ENCODE results near the gene IGSF10. TPM values are rescaled to one million over a fixed set of nuclear protein-coding genes. Genes with fewer than 3 reads are reported as not detected.

IGSF10 gene
- total RNA-seq, 1 experiment from 2014 or later: 0.03 TPM

DNA sequence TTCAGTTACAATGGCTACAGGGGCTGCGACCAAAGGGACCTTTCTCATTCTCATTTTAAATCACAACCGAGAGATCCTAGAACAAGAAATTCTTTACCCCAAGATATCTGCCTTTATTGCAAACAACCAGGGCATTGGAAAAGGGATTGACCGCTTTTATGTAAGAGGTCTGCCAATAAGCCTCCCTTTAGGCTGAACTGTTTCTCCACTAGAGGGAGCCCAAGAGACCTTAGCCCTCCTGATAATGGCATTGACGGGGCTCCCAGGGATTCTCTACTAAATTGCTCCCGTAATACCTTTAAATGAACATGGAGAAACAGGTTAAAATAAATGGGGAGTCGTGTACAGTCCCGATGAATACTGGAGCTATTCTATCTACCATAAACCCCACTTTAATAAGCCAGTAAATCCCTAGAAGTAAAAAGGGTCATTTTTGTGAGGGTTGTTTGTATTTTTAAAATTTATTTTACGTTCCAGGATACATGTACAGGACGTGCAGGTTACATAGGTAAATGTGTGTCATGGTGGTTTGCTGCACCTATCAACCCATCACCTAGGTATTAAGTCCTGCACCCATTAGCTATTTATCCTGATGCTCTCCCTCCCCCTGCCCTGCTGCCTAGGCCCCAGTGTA, 7.5 kb upstream of the IGSF10 start:
- in situ Hi-C loops (cut with HindIII; ENCODE audit: low pct_unique_long_range_greater_than_20kb, low sequenced_read_pairs): no loop called here
- DNase-seq (ENCODE audit: low read depth, low spot score): peak; percentile 84

DNA sequence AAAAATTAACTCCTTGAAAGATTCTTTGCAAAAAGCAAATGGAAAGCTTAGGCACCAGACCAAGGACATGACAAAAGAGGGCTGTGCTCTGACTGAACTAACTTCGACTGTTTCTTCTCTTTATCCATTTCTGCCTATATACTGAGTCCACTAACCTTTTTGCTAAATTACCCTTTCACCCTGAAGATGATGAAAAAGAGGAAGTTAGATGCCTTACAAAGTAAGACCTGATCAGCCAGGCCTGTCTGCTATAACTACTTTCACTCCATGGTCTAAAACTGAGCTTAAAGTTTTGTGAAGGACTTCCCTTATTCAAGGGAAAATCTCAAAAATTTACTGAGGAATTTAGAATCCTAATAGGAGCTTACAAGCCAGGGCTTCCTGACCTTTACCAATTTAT, 6.2 kb upstream of the IGSF10 start:
- no peak for DNase-seq (ENCODE audit: low read depth, low spot score)
- in situ Hi-C loops (cut with HindIII; ENCODE audit: low pct_unique_long_range_greater_than_20kb, low sequenced_read_pairs): no loop called here

GRCh38 chr3:151462991-151463390, 2.1 kb upstream of the IGSF10 start:
- in situ Hi-C loops (cut with HindIII; ENCODE audit: low pct_unique_long_range_greater_than_20kb, low sequenced_read_pairs): no loop called here

GRCh38 chr3:151462278-151462780, 1.5 kb upstream of the IGSF10 start:
- in situ Hi-C loops (cut with HindIII; ENCODE audit: low pct_unique_long_range_greater_than_20kb, low sequenced_read_pairs): no loop called here
- DNase-seq (ENCODE audit: low read depth, low spot score): no peak

More at GRCh38 chr3:151462991-151463390, 2.1 kb upstream of the IGSF10 start:
- no peak for DNase-seq (ENCODE audit: low read depth, low spot score)

GRCh38 chr3:151460228-151460627, 633 bp downstream of the IGSF10 start:
- in situ Hi-C loops (cut with HindIII; ENCODE audit: low pct_unique_long_range_greater_than_20kb, low sequenced_read_pairs): no loop called here
- DNase-seq (ENCODE audit: low read depth, low spot score): no peak

DNA sequence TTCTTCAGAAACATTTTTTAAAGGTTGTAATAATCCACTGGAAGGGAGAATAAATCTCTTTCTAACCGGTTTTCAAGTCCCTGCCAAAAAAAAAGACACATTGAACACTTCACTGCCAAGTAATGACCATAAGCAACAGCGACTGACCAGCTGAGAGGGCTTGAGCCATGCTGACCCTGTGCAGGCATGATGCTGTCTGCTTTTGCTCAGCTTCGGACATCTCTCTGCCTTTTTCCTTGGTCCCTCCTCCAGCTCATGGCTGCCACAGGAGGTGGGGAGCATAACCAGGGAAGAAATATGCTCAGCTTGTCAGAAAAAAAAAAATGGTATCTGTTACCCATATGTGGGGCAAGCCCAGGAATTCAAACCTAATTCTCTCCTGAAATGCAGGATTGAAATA, 1.5 kb downstream of the IGSF10 start:
- no peak for DNase-seq (ENCODE audit: low read depth, low spot score)
- in situ Hi-C loops (cut with HindIII; ENCODE audit: low pct_unique_long_range_greater_than_20kb, low sequenced_read_pairs): no loop called here

DNA sequence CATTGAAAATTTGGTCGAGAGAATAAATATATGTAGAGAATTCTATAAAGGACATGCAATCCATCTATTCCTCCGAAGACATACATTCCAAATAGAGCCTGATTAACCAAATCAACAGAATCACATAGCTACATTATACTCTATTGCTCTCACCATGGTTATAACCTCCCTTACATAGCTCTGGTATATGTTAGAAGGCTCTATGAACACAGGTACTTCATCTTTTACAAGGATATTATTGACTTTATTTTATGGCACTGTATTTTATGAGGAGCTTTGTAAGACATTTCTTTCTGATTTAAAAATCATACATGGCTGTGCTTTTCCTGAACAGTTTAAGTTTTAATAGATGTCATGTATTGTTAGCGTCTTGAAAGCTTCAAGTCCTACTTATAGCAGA, 4.8 kb downstream of the IGSF10 start:
- in situ Hi-C loops (cut with HindIII; ENCODE audit: low pct_unique_long_range_greater_than_20kb, low sequenced_read_pairs): no loop called here
- DNase-seq (ENCODE audit: low read depth, low spot score): no peak

DNA sequence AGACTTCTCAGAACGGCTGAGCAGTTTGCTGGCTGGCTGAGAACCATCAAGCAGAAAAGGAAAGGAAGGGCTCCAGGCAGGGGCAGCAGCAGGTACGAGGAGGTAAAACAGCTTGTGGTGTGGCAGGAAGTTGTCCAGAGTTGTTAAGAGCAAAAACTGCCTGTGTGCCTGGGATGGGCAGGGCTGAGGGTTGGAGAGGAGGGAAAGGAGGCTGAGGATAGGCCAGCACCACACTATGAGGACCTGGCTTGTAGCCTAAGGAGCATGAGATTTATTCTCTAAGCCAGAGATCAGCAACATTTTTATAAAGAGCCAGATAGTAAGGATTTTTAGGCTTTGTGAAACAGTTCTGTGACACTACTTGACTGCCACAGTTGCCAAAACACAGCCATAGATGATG, 8.0 kb downstream of the IGSF10 start:
- in situ Hi-C loops (cut with HindIII; ENCODE audit: low pct_unique_long_range_greater_than_20kb, low sequenced_read_pairs): no loop called here
- no peak for DNase-seq (ENCODE audit: low read depth, low spot score)

GRCh38 chr3:151452368-151452767, 8.5 kb downstream of the IGSF10 start:
- in situ Hi-C loops (cut with HindIII; ENCODE audit: low pct_unique_long_range_greater_than_20kb, low sequenced_read_pairs): no loop called here
- DNase-seq (ENCODE audit: low read depth, low spot score): no peak

- DNase-seq (ENCODE audit: low read depth, low spot score): no peak
- in situ Hi-C loops (cut with HindIII; ENCODE audit: low pct_unique_long_range_greater_than_20kb, low sequenced_read_pairs): no loop called here
Observed at GRCh38 chr3:151446002-151446340, 14.9 kb downstream of the IGSF10 start.

DNA sequence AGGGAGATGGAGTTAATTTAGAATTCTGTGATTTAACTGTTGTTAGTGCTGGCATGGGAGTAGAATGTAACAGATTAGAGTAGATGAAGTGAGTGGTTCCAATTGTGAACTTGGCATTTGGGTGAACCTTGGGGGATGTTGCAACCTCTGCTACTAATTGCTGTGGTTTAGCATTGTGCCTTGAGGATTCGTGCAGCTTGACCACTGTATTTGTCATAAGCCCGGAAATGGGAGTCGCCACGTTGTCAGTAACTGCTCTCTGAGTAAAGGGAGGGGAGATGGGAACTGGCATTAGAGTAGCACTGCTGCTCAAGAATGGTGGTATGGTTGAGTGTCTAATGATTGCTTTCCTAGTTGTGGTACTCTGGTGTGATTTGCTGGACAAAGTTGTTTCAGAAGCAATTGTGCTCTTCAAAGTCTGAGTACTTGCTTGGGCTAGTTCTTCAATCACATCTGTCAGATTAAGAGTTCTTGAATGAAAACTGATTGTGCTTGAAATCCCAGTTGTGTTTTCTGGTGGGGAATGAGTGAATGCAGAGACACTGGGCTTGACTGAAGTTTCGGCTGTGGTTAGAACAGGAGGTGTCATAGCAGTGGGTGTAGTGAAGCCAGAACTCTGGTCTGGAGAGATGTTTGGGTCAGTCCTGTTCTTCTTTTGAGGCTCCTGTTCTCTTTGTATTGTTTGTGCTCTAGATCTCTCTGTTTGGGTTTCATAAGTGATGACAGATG, 15.4 kb downstream of the IGSF10 start:
- peak; percentile 30 for DNase-seq (ENCODE audit: low read depth, low spot score)
- in situ Hi-C loops (cut with HindIII; ENCODE audit: low pct_unique_long_range_greater_than_20kb, low sequenced_read_pairs): no loop called here

- no peak for DNase-seq (ENCODE audit: low read depth, low spot score)
- in situ Hi-C loops (cut with HindIII; ENCODE audit: low pct_unique_long_range_greater_than_20kb, low sequenced_read_pairs): no loop called here
Observed at GRCh38 chr3:151443583-151443982, 17.3 kb downstream of the IGSF10 start.

DNA sequence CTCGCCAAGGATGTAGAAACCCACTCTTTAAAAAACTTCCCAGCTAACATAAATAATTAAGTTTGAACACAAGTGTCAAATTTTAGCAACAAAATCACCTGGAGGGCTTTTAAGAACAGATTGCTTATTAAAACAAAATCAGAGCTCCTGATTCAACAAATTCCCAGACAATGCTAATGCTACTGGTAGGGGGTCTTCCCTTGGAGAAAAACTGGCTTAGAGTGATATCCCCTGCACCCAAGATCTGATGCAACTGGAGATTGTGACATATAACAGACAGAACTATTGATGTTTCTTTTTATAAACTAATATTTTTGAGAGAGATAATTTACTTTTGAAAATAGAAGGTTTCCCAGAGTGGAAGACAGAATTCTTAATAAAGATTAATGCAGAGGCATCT, 19.9 kb downstream of the IGSF10 start:
- DNase-seq (ENCODE audit: low read depth, low spot score): no peak
- in situ Hi-C loops (cut with HindIII; ENCODE audit: low pct_unique_long_range_greater_than_20kb, low sequenced_read_pairs): no loop called here

- peak; percentile 85 for DNase-seq (ENCODE audit: low read depth, low spot score)
- in situ Hi-C loops (cut with HindIII; ENCODE audit: low pct_unique_long_range_greater_than_20kb, low sequenced_read_pairs): no loop called here
Observed at GRCh38 chr3:151439652-151440125, 21.2 kb downstream of the IGSF10 start.

DNA sequence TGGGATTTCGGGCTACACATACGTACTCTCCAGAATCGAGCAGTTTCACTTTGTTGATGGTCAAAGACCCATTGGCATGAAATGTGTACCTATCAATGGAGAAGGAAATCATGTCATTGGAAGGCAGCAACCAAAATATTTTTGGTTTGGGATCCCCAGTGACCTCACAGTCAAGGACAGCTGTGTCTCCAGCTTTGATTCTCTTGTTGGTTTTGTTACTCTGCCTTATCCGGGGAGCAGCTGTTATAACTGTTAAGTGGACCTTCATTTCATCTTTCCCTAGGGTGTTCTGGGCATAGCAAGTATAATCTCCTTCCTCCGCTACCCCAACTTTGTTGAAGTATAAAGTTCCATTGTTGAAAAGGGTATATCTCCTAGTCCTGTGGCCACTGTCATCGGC, 23.0 kb downstream of the IGSF10 start:
- DNase-seq (ENCODE audit: low read depth, low spot score): no peak
- in situ Hi-C loops (cut with HindIII; ENCODE audit: low pct_unique_long_range_greater_than_20kb, low sequenced_read_pairs): no loop called here

DNA sequence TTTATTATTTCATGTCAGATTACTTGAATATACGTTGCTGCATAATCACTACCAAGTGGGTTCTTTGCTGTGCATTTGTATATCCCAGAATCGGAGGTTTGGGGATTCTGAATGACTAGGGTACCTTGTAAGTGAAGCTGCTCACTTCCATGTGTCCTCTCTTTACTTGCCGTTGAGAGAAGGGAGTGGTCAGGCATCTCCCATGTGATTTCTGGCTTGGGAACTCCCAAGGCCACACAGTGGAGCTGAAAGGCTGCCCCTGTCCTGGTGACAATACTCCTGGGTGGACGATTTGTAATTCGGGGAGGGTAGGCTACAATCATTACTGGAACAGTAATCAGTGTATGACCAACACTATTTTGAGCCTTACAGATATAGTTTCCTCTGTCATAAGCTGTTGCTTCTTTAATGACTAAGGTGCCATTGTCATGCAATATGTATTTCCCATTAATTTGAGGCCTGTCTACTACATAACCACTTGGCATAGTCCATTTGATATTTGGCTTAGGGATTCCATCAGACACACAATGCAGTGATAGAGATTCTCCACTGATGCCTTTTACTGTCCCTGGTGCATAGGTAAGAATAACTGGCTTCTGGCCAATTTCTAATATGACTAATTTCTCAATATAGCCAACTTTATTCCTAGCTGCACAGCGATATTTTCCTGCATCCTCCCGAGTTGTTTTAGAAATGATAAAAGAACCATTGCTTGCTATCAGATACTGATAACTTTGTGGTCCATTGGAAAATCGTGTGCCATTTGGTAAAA, 24.0 kb downstream of the IGSF10 start:
- in situ Hi-C loops (cut with HindIII; ENCODE audit: low pct_unique_long_range_greater_than_20kb, low sequenced_read_pairs): no loop called here
- peak; percentile 27 for DNase-seq (ENCODE audit: low read depth, low spot score)

DNA sequence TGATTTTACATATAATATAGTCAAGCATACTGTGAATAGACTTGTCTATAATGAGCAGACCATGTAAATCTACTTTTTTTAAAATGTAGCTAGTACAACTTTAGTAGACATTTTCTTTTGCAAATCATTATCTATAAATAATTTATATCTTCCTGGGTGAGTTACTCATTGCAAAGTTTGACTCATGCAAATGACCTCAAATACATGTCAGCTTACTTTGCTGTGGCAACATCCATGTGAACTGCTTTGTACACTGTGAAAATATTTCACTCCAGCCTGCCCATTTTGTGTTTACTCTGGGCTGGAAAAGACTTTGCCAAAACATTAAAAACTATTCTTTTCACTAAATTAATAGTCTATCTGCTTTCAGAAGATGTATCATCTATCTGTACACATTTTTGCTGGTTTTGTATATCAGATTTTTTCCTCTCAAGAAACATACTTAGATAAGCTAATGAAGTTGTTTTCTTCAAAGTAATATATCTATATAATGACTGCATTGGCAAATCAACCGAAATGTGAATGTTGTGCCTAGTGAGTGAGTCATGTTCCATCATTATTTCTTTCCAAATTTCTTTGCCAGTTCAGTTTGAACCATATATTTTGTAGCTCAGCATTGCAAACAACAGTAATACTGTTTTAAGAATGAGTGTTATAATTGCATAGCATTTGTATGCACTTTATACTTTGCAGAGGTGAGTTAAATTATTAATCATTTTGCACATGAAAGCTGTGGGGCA, 26.5 kb downstream of the IGSF10 start:
- DNase-seq (ENCODE audit: low read depth, low spot score): no peak
- in situ Hi-C loops (cut with HindIII; ENCODE audit: low pct_unique_long_range_greater_than_20kb, low sequenced_read_pairs): no loop called here
